Measurements from ENCODE around the gene ARL5A.

DNA sequence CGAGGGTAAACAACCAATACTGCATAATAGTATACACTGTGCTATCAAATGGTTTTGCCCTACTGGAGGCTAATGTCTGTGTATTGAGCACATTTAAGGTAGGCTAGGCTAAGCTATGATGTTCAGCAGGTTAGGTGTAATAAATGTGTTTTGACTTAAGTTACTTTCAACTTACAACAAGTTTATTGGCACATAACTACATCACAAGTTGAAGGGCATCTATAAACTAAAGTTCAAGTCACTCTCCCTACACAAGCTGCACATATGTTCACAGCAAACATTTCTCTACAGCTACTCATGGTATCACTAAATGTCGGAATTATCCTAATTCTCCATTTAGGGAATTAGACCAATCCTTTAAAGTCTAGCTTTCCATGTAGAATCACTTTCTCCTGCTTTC is 11.4 kb downstream of the ARL5A start:
- TF ChIP-seq, protein P1, sequence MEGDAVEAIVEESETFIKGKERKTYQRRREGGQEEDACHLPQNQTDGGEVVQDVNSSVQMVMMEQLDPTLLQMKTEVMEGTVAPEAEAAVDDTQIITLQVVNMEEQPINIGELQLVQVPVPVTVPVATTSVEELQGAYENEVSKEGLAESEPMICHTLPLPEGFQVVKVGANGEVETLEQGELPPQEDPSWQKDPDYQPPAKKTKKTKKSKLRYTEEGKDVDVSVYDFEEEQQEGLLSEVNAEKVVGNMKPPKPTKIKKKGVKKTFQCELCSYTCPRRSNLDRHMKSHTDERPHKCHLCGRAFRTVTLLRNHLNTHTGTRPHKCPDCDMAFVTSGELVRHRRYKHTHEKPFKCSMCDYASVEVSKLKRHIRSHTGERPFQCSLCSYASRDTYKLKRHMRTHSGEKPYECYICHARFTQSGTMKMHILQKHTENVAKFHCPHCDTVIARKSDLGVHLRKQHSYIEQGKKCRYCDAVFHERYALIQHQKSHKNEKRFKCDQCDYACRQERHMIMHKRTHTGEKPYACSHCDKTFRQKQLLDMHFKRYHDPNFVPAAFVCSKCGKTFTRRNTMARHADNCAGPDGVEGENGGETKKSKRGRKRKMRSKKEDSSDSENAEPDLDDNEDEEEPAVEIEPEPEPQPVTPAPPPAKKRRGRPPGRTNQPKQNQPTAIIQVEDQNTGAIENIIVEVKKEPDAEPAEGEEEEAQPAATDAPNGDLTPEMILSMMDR (conservative IDR thresholded peaks at IDR 0.05; ENCODE audit: low read length) = no peak
- TF ChIP-seq EZH2phosphoT487 (IDR thresholded peaks at IDR 0.05; ENCODE audit: borderline replicate concordance, low read depth, low read length) = no peak
